Body of pancreas (tissue), 4 donors: ENCODE measurements around the gene PRCP. TPM values are rescaled to one million over a fixed set of nuclear protein-coding genes. Genes with fewer than 3 reads are reported as not detected.
A peak's percentile ranks its signal among the peaks of the same experiment; 100 is the strongest.
"Not testable (repeated sequence)": the region's sequence is repeated elsewhere in the genome, so short reads cannot be mapped to it uniquely, and the experiment has no call there.

ENCODE experiments used
- ATAC-seq: fragments of 150-250 bp; one replicate; pipeline ENCODE4 v1.9.1; 2016
- DNase-seq, 4 donors: peaks; one replicate each; pipeline ENCODE4 v3.0.0-alpha.2; 2019
- H3K27ac ChIP-seq, 4 donors: fragments of 200-600 bp; sonication (generic); 1 replicate in 3 of 4; 2 replicates in 1 of 4; pipeline versions ENCODE4 v1.5.1 to v1.6.1; 2016 to 2019; ENCODE audit warnings: mild to moderate bottlenecking in 1 of 4, mixed read lengths in 1 of 4, moderate library complexity in 1 of 4
- H3K27me3 ChIP-seq, 2 donors: fragments of 200-600 bp; sonication (generic); one replicate each; pipeline ENCODE4 v1.6.0; 2016; ENCODE audit warnings: mild to moderate bottlenecking in 1 of 2
- H3K36me3 ChIP-seq, 2 donors: fragments of 200-600 bp; sonication (generic); replicated peaks in 1 of 2; 2 replicates each; pipeline ENCODE4 v1.5.1; 2016; ENCODE audit warnings: low read depth in 2 of 2; ENCODE audit not compliant: insufficient read depth in 1 of 2
- H3K4me1 ChIP-seq: fragments of 200-600 bp; sonication (generic); one replicate; pipeline ENCODE4 v1.6.0; 2016
- H3K4me3 ChIP-seq, 2 donors: fragments of 200-600 bp; sonication (generic); 1 replicate in 1 of 2; 2 replicates in 1 of 2; pipeline ENCODE4 v1.5.1; 2016 to 2019
- H3K9me3 ChIP-seq, 3 donors: fragments of 200-600 bp; sonication (generic); 1 replicate in 2 of 3; 2 replicates in 1 of 3; pipeline ENCODE4 v1.5.1; 2016
- POLR2A ChIP-seq, 3 donors: fragments of 450-650 bp; IDR thresholded peaks; one replicate each; pipeline ENCODE4 v1.6.1; 2016; ENCODE audit warnings: antibody characterized with exemption in 3 of 3, mild to moderate bottlenecking in 2 of 3
- WGBS, 2 donors: methylation state at CpG; one replicate each; pipeline ENCODE4 v1.1.5; 2017; 5-methylcytosine and 5-hydroxymethylcytosine counted together
- intact Hi-C: fragments of 100-400 bp; cut with DNase I; formaldehyde crosslinking; loops from one replicate; pipeline ENCODE4 v1.15.1; 2023
- total RNA-seq, 2 donors: library from RNA; depleted of rRNA; stranded (reverse); fragments of >200 nt; gene quantifications; one replicate each; pipeline ENCODE4 v1.1.0, GENCODE V29; 2016
- TF ChIP-seq, protein P1 (sequence below), 7 experiments: fragments of 450-650 bp in 4 of 7; fragments of 200-600 bp in 3 of 7; sonication (generic) in 3 of 7; IDR thresholded peaks; one replicate each; pipeline ENCODE4 v1.5.1; 2016 to 2019; ENCODE audit warnings: antibody characterized with exemption in 7 of 7

Gene PRCP
- total RNA-seq = 10 to 100 TPM; 16.8 to 38.9 TPM

DNA sequence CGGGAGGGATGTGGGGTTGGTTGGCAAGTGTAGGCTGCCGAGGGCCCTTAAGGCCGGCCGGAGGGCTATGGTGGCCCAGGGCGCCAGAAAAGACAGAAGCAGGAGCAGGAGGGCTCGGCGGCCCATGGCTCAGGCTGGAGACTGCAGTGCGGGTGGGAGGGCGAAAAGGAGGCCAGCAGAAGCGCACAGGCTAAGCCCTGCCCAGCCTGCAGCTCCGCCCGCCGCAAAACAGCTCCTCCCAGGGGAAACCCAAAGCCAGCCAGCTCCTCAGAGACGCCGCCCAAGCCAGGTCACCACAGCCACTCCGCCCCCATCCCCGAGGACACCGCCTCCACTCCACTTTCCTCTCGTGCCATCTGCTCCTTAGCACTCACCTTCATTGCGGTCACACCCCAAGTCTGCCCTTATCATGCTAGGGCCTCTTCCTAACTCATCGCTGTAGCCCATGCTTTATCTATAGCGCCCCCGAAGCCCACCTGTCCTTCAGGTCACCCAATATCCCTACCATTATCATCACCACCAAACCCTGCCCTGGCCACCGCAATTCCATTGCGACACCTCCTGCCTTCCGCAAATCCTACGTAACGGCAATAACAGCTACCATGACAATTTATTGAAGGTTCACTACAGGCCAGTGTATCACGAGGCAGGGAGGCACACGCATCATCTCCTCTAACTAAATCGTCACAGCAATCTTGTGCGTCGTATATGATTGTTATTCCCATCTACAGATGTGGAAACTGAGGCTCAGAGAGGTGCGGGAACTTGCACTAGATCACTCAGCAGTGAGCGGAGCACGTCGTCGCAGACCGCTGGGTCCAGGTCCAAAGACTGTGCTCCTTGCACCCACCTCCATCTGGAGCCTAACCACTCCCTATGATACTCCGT, at the start of gene PRCP:
PRCP (minus strand) TSS at position 154 of the 888 bp plus-strand sequence; CDS start at position 126, 28 bp downstream.
- TF ChIP-seq, protein P1, sequence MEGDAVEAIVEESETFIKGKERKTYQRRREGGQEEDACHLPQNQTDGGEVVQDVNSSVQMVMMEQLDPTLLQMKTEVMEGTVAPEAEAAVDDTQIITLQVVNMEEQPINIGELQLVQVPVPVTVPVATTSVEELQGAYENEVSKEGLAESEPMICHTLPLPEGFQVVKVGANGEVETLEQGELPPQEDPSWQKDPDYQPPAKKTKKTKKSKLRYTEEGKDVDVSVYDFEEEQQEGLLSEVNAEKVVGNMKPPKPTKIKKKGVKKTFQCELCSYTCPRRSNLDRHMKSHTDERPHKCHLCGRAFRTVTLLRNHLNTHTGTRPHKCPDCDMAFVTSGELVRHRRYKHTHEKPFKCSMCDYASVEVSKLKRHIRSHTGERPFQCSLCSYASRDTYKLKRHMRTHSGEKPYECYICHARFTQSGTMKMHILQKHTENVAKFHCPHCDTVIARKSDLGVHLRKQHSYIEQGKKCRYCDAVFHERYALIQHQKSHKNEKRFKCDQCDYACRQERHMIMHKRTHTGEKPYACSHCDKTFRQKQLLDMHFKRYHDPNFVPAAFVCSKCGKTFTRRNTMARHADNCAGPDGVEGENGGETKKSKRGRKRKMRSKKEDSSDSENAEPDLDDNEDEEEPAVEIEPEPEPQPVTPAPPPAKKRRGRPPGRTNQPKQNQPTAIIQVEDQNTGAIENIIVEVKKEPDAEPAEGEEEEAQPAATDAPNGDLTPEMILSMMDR (IDR thresholded peaks at IDR 0.05) = peak in 1 of 7 experiments; percentile 20
- peak; percentile 79 to 95 (median 93) for TF ChIP-seq POLR2A (IDR thresholded peaks at IDR 0.05)
- Histone ChIP-seq H3K4me3 (peak within 1 kb of the TSS; percentile 65 to 82), H3K4me1 (peaks cover 19% of the 10 kb centered on the region), H3K27ac (peak within 1 kb of the TSS; percentile 89 to 93 (median 90)), H3K9me3 (no peaks in the 10 kb centered on the region), H3K36me3 (no peaks in the 10 kb centered on the region), H3K27me3 (no peaks in the 10 kb centered on the region)
- ATAC-seq (peak; percentile 87), DNase-seq (peak; percentile 94 to 97 (median 96))
- WGBS, 2 donors = 0% methylated on average over 38 to 40 of the region's 40 CpGs
- intact Hi-C loops = no loop called here

DNA sequence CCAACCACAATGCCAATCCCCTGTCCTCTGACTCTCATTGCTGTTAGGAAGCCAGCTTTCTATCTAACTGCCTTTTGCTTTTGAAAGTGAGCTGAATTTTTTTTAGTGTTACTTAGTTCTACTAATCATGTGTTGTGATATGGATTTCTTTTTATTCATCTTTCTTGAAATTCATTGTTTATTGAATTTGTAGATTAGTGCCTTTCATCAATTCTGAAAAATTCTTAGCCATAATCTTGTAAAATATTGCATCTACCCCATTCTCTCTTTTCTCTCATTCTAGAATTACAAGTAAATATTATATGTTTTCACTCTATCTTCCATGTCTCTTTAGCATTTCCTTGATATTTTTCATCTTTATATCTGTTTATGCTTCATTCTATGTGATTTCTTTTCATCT, 49.1 kb upstream of the PRCP start:
- H3K4me3 ChIP-seq = no peak overlapping the region
- H3K36me3 ChIP-seq = no peaks in the 10 kb centered on the region
- H3K9me3 ChIP-seq = no peaks in the 10 kb centered on the region
- DNase-seq (no peak), ATAC-seq (no peak)
- H3K27me3 ChIP-seq = no peaks in the 10 kb centered on the region
- H3K4me1 ChIP-seq = no peaks in the 10 kb centered on the region
- intact Hi-C loops = no loop called here
- H3K27ac ChIP-seq = no peak overlapping the region
- TF ChIP-seq, protein P1 (IDR thresholded peaks at IDR 0.05) = no peak
- TF ChIP-seq POLR2A (IDR thresholded peaks at IDR 0.05) = no peak

DNA sequence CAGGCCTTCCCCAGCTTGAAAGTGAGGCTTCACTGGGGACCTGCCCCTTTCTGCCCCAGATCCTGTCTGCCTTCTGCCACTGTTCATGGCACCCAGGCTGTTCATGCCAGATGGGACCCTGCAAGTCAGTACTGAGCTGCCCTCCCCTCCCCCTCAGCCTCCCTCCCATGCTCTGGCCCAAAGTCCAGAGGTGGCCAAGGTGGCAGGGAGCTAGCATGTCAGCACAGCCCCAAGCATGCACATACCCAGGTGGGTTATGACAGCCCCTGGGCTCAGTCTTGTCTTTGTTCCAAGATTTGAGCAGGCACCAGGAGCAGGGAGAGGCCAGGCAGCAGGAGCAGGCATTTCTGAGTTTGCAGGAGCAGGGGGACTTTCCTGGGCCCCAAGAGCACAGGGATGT, 45.5 kb upstream of the PRCP start:
- no peak for TF ChIP-seq POLR2A (IDR thresholded peaks at IDR 0.05)
- TF ChIP-seq, protein P1 (IDR thresholded peaks at IDR 0.05) = no peak
- H3K36me3 ChIP-seq = no peaks in the 10 kb centered on the region
- H3K27me3 ChIP-seq = no peaks in the 10 kb centered on the region
- no peaks in the 10 kb centered on the region for H3K9me3 ChIP-seq
- no peaks in the 10 kb centered on the region for H3K4me1 ChIP-seq
- intact Hi-C loops = no loop called here
- no peak overlapping the region for H3K4me3 ChIP-seq
- ATAC-seq (no peak), DNase-seq (no peak)
- H3K27ac ChIP-seq = no peak overlapping the region

DNA sequence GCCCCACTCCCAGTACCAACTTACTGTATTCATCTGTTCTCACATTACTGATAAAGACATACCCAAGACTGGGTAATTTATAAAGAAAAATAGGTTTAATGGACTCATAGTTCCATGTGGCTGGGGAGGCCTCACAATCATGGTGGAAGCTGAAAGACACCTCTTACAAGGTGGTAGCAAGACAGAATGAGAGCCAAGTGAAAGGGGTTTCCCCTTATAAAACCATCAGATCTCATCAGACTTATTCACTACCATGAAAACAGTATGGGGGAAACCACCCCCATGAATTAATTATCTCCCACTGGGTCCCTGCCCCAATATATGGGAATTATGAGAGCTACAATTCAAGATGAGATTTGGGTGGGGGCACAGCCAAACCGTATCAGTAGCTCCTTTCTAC, 44.8 kb upstream of the PRCP start:
- WGBS, 2 donors = 54 to 89% methylated on average over 1 of the region's 1 CpG
- H3K4me3 ChIP-seq, H3K27me3 ChIP-seq, intact Hi-C loops, H3K36me3 ChIP-seq, H3K4me1 ChIP-seq, H3K27ac ChIP-seq, DNase-seq, ATAC-seq, H3K9me3 ChIP-seq: not testable (repeated sequence)

DNA sequence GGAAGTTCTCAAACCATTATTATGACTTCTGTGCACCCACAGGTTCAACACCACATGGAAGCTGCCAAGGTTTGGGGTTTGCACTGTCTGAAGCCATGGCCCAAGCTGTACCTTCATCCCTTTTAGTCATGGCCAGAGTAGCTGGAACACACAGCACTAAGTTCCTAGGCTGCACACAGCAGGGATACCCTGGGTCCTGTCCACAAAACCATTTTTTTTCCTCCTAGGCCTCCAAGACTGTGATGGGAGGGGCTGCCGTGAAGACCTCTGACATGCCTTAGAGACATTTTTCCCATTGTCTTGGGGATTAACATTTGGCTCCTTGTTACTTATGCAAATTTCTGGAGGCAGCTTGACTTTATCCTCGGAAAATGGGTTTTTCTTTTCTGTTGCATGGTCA, 44.0 kb upstream of the PRCP start:
- no peak for ATAC-seq
- no peaks in the 10 kb centered on the region for H3K27me3 ChIP-seq
- no peaks in the 10 kb centered on the region for H3K36me3 ChIP-seq
- no peak overlapping the region for H3K27ac ChIP-seq
- WGBS, 2 donors = 83 to 91% methylated on average over 2 of the region's 2 CpGs
- no peaks in the 10 kb centered on the region for H3K4me1 ChIP-seq
- TF ChIP-seq POLR2A (IDR thresholded peaks at IDR 0.05) = no peak
- TF ChIP-seq, protein P1 (IDR thresholded peaks at IDR 0.05) = no peak
- H3K4me3 ChIP-seq = no peak overlapping the region
- intact Hi-C loops = no loop called here
- no peaks in the 10 kb centered on the region for H3K9me3 ChIP-seq
- DNase-seq = no peak

DNA sequence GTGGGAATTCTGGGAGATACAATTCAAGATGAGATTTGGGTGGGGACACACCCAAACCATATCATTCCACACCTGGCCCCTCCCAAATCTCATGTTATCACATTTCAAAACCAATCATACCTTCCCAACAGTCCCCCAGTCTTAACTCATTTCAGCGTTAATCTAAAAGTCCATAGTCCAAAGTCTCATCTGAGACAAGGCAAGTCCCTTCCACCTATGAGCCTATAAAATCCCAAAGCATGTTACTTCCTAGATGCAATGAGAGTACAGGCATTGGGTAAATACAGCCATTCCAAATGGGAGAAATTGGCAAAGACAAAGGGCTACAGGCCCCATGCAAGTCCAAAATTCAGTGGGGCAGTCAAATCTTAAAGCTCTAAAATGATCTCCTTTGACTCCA, 43.2 kb upstream of the PRCP start:
- H3K4me1 ChIP-seq, H3K4me3 ChIP-seq, H3K27ac ChIP-seq, ATAC-seq, intact Hi-C loops, DNase-seq, H3K36me3 ChIP-seq, H3K27me3 ChIP-seq, H3K9me3 ChIP-seq: not testable (repeated sequence)
- 46 to 57% methylated on average over 1 of the region's 1 CpG for WGBS, 2 donors
